Mesenchymal stem cell (in vitro differentiated cells and primary cell): Measurements from ENCODE around the gene STK10.
A peak's percentile ranks its signal among the peaks of the same experiment; 100 is the strongest.

Source experiments
- DNase-seq: peaks from one replicate; pipeline ENCODE4 v3.0.0-alpha.2; 2013
- H2AFZ ChIP-seq: one replicate; pipeline ENCODE4 v1.6.1; 2013; ENCODE audit warnings: low read depth, mild to moderate bottlenecking, control low read depth, inconsistent platforms, low read length, moderate library complexity
- H2AK5ac ChIP-seq: 2 replicates; pipeline ENCODE4 v1.6.1; 2013; ENCODE audit warnings: low read length, moderate library complexity, mild to moderate bottlenecking, inconsistent platforms; ENCODE audit not compliant: severe bottlenecking
- H2BK120ac ChIP-seq: one replicate; pipeline ENCODE4 v1.6.1; 2013; ENCODE audit warnings: low read depth, mild to moderate bottlenecking, inconsistent platforms, low read length, moderate library complexity
- H2BK12ac ChIP-seq, 2 experiments: one replicate each; pipeline ENCODE4 v1.6.1; 2013; ENCODE audit warnings: inconsistent platforms in 2 of 2, low read length in 2 of 2, mild to moderate bottlenecking in 2 of 2, moderate library complexity in 2 of 2, control low read depth in 1 of 2
- H2BK15ac ChIP-seq: one replicate; pipeline ENCODE4 v1.6.1; 2013; ENCODE audit warnings: mild to moderate bottlenecking, low read depth, inconsistent platforms; ENCODE audit not compliant: poor library complexity, severe bottlenecking
- H2BK5ac ChIP-seq: 2 replicates; pipeline ENCODE4 v1.6.1; 2013; ENCODE audit warnings: low read depth, mild to moderate bottlenecking, low read length, control low read depth, inconsistent platforms; ENCODE audit not compliant: poor library complexity, severe bottlenecking
- H3K14ac ChIP-seq, 2 experiments: one replicate each; pipeline ENCODE4 v1.6.1; 2013; ENCODE audit warnings: inconsistent platforms in 2 of 2, low read length in 2 of 2, control low read depth in 1 of 2, mild to moderate bottlenecking in 1 of 2, moderate library complexity in 1 of 2
- H3K18ac ChIP-seq, 2 experiments: one replicate each; pipeline ENCODE4 v1.6.1; 2013; ENCODE audit warnings: inconsistent platforms in 2 of 2, low read length in 2 of 2, control low read depth in 1 of 2, low read depth in 1 of 2, mild to moderate bottlenecking in 1 of 2
- H3K23ac ChIP-seq, 2 experiments: one replicate each; pipeline ENCODE4 v1.6.1; 2013; ENCODE audit warnings: inconsistent platforms in 2 of 2, low read length in 2 of 2, mild to moderate bottlenecking in 2 of 2, moderate library complexity in 2 of 2, control low read depth in 1 of 2
- H3K27ac ChIP-seq: 2 replicates; pipeline ENCODE4 v1.5.1; 2013; ENCODE audit warnings: mild to moderate bottlenecking, moderate library complexity, low read length, control low read depth, inconsistent platforms; ENCODE audit not compliant: poor library complexity, severe bottlenecking
- H3K27me3 ChIP-seq, 2 experiments: 2 replicates each; pipeline versions ENCODE4 v1.6.1 to v1.7.0; 2013; ENCODE audit warnings: low read length in 2 of 2, mild to moderate bottlenecking in 2 of 2, moderate library complexity in 2 of 2, control low read depth in 1 of 2, inconsistent platforms in 1 of 2; ENCODE audit not compliant: control insufficient read depth in 1 of 2, insufficient read depth in 1 of 2
- H3K36me3 ChIP-seq, 2 experiments: 2 replicates each; pipeline versions ENCODE4 v1.6.1 to v1.7.0; 2013; ENCODE audit warnings: low read length in 2 of 2, control low read depth in 1 of 2, inconsistent platforms in 1 of 2, low read depth in 1 of 2, mild to moderate bottlenecking in 1 of 2; ENCODE audit not compliant: insufficient read depth in 2 of 2, control insufficient read depth in 1 of 2
- H3K4ac ChIP-seq, 2 experiments: one replicate each; pipeline ENCODE4 v1.6.1; 2013; ENCODE audit warnings: inconsistent platforms in 2 of 2, low read length in 2 of 2, mild to moderate bottlenecking in 2 of 2, moderate library complexity in 2 of 2, control low read depth in 1 of 2, low read depth in 1 of 2
- H3K4me1 ChIP-seq: 2 replicates; pipeline ENCODE4 v1.6.1; 2013; ENCODE audit warnings: low read depth, low read length, control low read depth; ENCODE audit not compliant: control insufficient read depth, insufficient read depth
- H3K4me2 ChIP-seq: 2 replicates; pipeline ENCODE4 v1.6.1; 2013; ENCODE audit warnings: low read length, mild to moderate bottlenecking, inconsistent platforms; ENCODE audit not compliant: poor library complexity, severe bottlenecking
- H3K4me3 ChIP-seq, 2 experiments: 2 replicates each; pipeline versions ENCODE4 v1.5.1 to v1.7.0; 2013; ENCODE audit warnings: low read length in 2 of 2, mild to moderate bottlenecking in 2 of 2, control low read depth in 1 of 2, low read depth in 1 of 2; ENCODE audit not compliant: insufficient read depth in 1 of 2
- H3K79me1 ChIP-seq: replicated peaks from 2 replicates; pipeline ENCODE4 v1.6.1; 2013; ENCODE audit warnings: mild to moderate bottlenecking, control low read depth, low read length, inconsistent platforms; ENCODE audit not compliant: poor library complexity, severe bottlenecking
- H3K9ac ChIP-seq: 2 replicates; pipeline ENCODE4 v1.7.0; 2013; ENCODE audit warnings: mild to moderate bottlenecking, low read length, moderate library complexity
- H3K9me3 ChIP-seq: 2 replicates; pipeline ENCODE4 v1.7.0; 2013; ENCODE audit warnings: mild to moderate bottlenecking, low read length; ENCODE audit not compliant: control insufficient read depth
- H4K8ac ChIP-seq: one replicate; pipeline ENCODE4 v1.6.1; 2013; ENCODE audit warnings: inconsistent platforms, mild to moderate bottlenecking, low read length, moderate library complexity
- H4K91ac ChIP-seq: one replicate; pipeline ENCODE4 v1.6.1; 2013; ENCODE audit warnings: mild to moderate bottlenecking, low read length, inconsistent platforms
- WGBS: methylation state at CpG from one replicate; pipeline ENCODE4 v1.1.7; 2013; ENCODE audit warnings: mixed read lengths; 5-methylcytosine and 5-hydroxymethylcytosine counted together

The STK10 gene

GRCh38 chr5:172051643-172052339 lies 136.2 kb downstream of the STK10 start:
- Histone ChIP-seq H2BK15ac (no peak overlapping the region), H3K4me2 (no peak overlapping the region), H3K36me3 (peaks cover 71 to 83% of the 10 kb centered on the region in 2 experiments), H2BK12ac (no peak overlapping the region), H3K18ac (no peak overlapping the region), H3K4ac (no peak overlapping the region), H3K9me3 (no peaks in the 10 kb centered on the region), H3K79me1 (peaks cover 18% of the 10 kb centered on the region), H3K23ac (no peak overlapping the region), H3K27me3 (no peaks in the 10 kb centered on the region), H4K8ac (no peak overlapping the region), H2AK5ac (no peak overlapping the region), H3K27ac (no peak overlapping the region), H3K9ac (peak overlapping the region; percentile 78), H3K4me1 (peaks cover 7% of the 10 kb centered on the region), H2BK5ac (no peak overlapping the region), H3K4me3 (peak overlapping the region in 1 of 2 experiments; percentile 15), H4K91ac (no peak overlapping the region), H2AFZ (no peak overlapping the region), H2BK120ac (no peak overlapping the region), H3K14ac (no peak overlapping the region)
- no peak for DNase-seq
- 94% methylated on average over 16 of the region's 16 CpGs for WGBS

DNA sequence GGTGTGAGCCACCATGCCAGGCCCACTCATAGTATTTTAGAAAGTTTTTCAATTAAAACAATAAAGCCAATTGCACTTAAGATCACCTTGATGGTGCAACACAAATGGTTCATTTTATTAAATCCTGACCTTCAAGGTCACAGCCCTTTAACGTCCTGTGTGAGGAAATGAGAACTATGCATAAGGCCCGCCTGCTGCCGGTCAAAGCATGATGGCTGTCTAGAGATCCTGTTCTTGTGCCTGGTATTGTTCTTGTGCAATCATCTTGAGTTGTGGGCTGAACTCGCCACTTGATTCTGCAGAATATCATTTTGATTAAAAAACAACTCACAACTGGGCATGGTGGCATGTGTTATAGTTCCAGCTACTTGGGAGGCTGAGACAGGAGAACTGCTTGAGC lies 137.9 kb downstream of the STK10 start:
- H4K91ac ChIP-seq, result no peak overlapping the region
- no peak overlapping the region for H2AK5ac ChIP-seq
- no peak overlapping the region for H2BK15ac ChIP-seq
- H3K14ac ChIP-seq, result no peak overlapping the region
- H2BK12ac ChIP-seq, result no peak overlapping the region
- peaks cover 5% of the 10 kb centered on the region for H3K4me1 ChIP-seq
- H3K23ac ChIP-seq, result no peak overlapping the region
- 95% methylated on average over 3 of the region's 4 CpGs for WGBS
- H2AFZ ChIP-seq, result no peak overlapping the region
- no peak overlapping the region for H4K8ac ChIP-seq
- peaks cover 64 to 81% of the 10 kb centered on the region in 2 experiments for H3K36me3 ChIP-seq
- H2BK5ac ChIP-seq, result no peak overlapping the region
- no peak for DNase-seq
- no peak overlapping the region for H3K27ac ChIP-seq
- H3K79me1 ChIP-seq, result peaks cover 16% of the 10 kb centered on the region
- no peak overlapping the region for H2BK120ac ChIP-seq
- no peak overlapping the region for H3K4me3 ChIP-seq
- H3K4ac ChIP-seq, result no peak overlapping the region
- no peak overlapping the region for H3K9ac ChIP-seq
- no peaks in the 10 kb centered on the region for H3K9me3 ChIP-seq
- H3K4me2 ChIP-seq, result no peak overlapping the region
- no peak overlapping the region for H3K18ac ChIP-seq
- H3K27me3 ChIP-seq, result no peaks in the 10 kb centered on the region

GRCh38 chr5:172049226-172049796 lies 138.7 kb downstream of the STK10 start:
- no peak overlapping the region for H3K9ac ChIP-seq
- H3K27me3 ChIP-seq, result no peaks in the 10 kb centered on the region
- H3K18ac ChIP-seq, result no peak overlapping the region
- no peak overlapping the region for H2BK5ac ChIP-seq
- no peak overlapping the region for H3K27ac ChIP-seq
- H3K4ac ChIP-seq, result no peak overlapping the region
- H2AFZ ChIP-seq, result no peak overlapping the region
- no peak overlapping the region for H3K23ac ChIP-seq
- no peak overlapping the region for H2AK5ac ChIP-seq
- DNase-seq, result no peak
- no peaks in the 10 kb centered on the region for H3K9me3 ChIP-seq
- H4K8ac ChIP-seq, result no peak overlapping the region
- H2BK12ac ChIP-seq, result no peak overlapping the region
- H3K36me3 ChIP-seq, result peaks cover 64 to 81% of the 10 kb centered on the region in 2 experiments
- H3K14ac ChIP-seq, result no peak overlapping the region
- WGBS, result 87% methylated on average over 12 of the region's 12 CpGs
- H4K91ac ChIP-seq, result no peak overlapping the region
- peaks cover 5% of the 10 kb centered on the region for H3K4me1 ChIP-seq
- no peak overlapping the region for H3K4me2 ChIP-seq
- H2BK120ac ChIP-seq, result no peak overlapping the region
- H3K79me1 ChIP-seq, result peaks cover 16% of the 10 kb centered on the region
- H3K4me3 ChIP-seq, result no peak overlapping the region
- H2BK15ac ChIP-seq, result no peak overlapping the region

DNA sequence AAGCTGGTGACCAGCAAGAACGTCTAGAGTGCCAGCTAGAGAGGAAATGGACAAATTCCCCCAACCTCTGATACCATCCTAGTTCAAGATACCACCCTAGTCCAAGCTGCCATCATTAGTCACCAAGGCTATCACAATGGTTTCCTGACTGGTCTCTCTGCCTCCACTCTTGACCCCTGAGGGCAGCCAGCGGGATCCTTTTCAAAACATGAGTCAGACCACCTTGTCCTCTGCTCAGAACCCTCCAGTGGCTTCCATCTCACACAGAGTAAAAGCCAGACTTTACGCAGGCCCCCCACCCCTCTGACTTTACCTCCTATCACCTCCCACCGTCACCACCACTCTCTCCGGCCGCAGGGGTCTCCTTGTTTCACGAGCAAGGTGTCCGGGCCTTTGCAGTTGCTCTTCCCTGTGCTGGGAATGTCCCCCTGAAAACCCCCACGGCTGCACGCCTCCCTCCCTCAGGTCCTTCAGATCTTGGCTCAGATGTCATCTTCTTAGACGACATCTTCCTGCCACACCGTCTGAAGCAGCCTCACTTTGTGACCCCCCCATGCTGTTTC lies 139.4 kb downstream of the STK10 start:
- H2AFZ ChIP-seq, result no peak overlapping the region
- no peak overlapping the region for H3K14ac ChIP-seq

More for the DNA sequence above, 139.4 kb downstream of the STK10 start:
- peaks cover 7% of the 10 kb centered on the region for H3K4me1 ChIP-seq
- H3K23ac ChIP-seq, result no peak overlapping the region
- no peak overlapping the region for H3K27ac ChIP-seq
- DNase-seq, result peak; percentile 38
- H2BK12ac ChIP-seq, result no peak overlapping the region
- H3K4ac ChIP-seq, result no peak overlapping the region
- no peak overlapping the region for H3K18ac ChIP-seq
- H4K8ac ChIP-seq, result no peak overlapping the region
- no peak overlapping the region for H2BK15ac ChIP-seq
- H3K4me2 ChIP-seq, result no peak overlapping the region
- no peak overlapping the region for H4K91ac ChIP-seq
- H3K27me3 ChIP-seq, result no peaks in the 10 kb centered on the region
- no peaks in the 10 kb centered on the region for H3K9me3 ChIP-seq
- H2BK120ac ChIP-seq, result no peak overlapping the region
- WGBS, result 84% methylated on average over 12 of the region's 12 CpGs
- H2AK5ac ChIP-seq, result no peak overlapping the region
- no peak overlapping the region for H3K9ac ChIP-seq
- H2BK5ac ChIP-seq, result no peak overlapping the region
- no peak overlapping the region for H3K4me3 ChIP-seq
- peaks cover 64 to 81% of the 10 kb centered on the region in 2 experiments for H3K36me3 ChIP-seq
- H3K79me1 ChIP-seq, result peaks cover 14% of the 10 kb centered on the region
